HAP-1 (cell line): Measurements from ENCODE around the gene FNIP2.

Experiments
- DNase-seq, 2 experiments: peaks; one replicate each; pipeline ENCODE4 v3.0.0-alpha.2; 2016 to 2020; ENCODE audit warnings: low spot score in 2 of 2
- H3K27me3 ChIP-seq: fragments of 250-450 bp; sonication (Bioruptor Pico); 2 replicates; pipeline ENCODE4 v1.5.1; 2020; ENCODE audit warnings: low read depth, mild to moderate bottlenecking, moderate library complexity
- H3K36me3 ChIP-seq: fragments of 250-450 bp; sonication (Bioruptor Pico); replicated peaks from 2 replicates; pipeline ENCODE4 v1.5.1; 2020; ENCODE audit warnings: mild to moderate bottlenecking
- H3K4me1 ChIP-seq: fragments of 250-450 bp; sonication (Bioruptor Pico); 2 replicates; pipeline ENCODE4 v1.5.1; 2020; ENCODE audit warnings: mild to moderate bottlenecking
- H3K4me3 ChIP-seq: fragments of 250-450 bp; sonication (Bioruptor Pico); 2 replicates; pipeline ENCODE4 v1.5.1; 2020; ENCODE audit warnings: mild to moderate bottlenecking, moderate library complexity
- H3K9me3 ChIP-seq: fragments of 250-450 bp; sonication (Bioruptor Pico); 2 replicates; pipeline ENCODE4 v1.5.1; 2020; ENCODE audit warnings: mild to moderate bottlenecking, moderate library complexity
- in situ Hi-C: fragments of 300-500 bp; cut with MboI; formaldehyde crosslinking; loops from 3 replicates; pipeline ENCODE4 v1.14.3; 2020; ENCODE audit warnings: low sequenced_read_pairs, inconsistent platforms, mixed read lengths

FNIP2 gene

GRCh38 chr4:158856852-158857251, 88.0 kb downstream of the FNIP2 start:
- H3K9me3 ChIP-seq, result no peaks in the 10 kb centered on the region
- peak in 1 of 2 experiments; percentile 78 for DNase-seq
- H3K4me3 ChIP-seq, result no peak overlapping the region
- in situ Hi-C loops, result loop anchor here (10.0 kb wide), 1 partner anchor 338 kb away; no protein-coding TSS in a partner anchor
- no peaks in the 10 kb centered on the region for H3K36me3 ChIP-seq
- H3K27me3 ChIP-seq, result no peaks in the 10 kb centered on the region
- no peaks in the 10 kb centered on the region for H3K4me1 ChIP-seq

GRCh38 chr4:158857951-158858350, 89.1 kb downstream of the FNIP2 start:
- no peak overlapping the region for H3K4me3 ChIP-seq
- no peaks in the 10 kb centered on the region for H3K36me3 ChIP-seq
- no peaks in the 10 kb centered on the region for H3K9me3 ChIP-seq
- no peaks in the 10 kb centered on the region for H3K27me3 ChIP-seq
- no peaks in the 10 kb centered on the region for H3K4me1 ChIP-seq
- in situ Hi-C loops, result loop anchor here (10.0 kb wide), 1 partner anchor 337 kb away; no protein-coding TSS in a partner anchor
- DNase-seq, result no peak

GRCh38 chr4:158858410-158859199, 89.8 kb downstream of the FNIP2 start:
- no peak for DNase-seq
- in situ Hi-C loops, result loop anchor here (10.0 kb wide), 1 partner anchor 336 kb away; no protein-coding TSS in a partner anchor
- Histone ChIP-seq H3K4me1 (no peaks in the 10 kb centered on the region), H3K9me3 (no peaks in the 10 kb centered on the region), H3K27me3 (no peaks in the 10 kb centered on the region), H3K36me3 (no peaks in the 10 kb centered on the region), H3K4me3 (no peak overlapping the region)

GRCh38 chr4:158859661-158860060, 90.8 kb downstream of the FNIP2 start:
- Histone ChIP-seq H3K9me3 (no peaks in the 10 kb centered on the region), H3K4me1 (no peaks in the 10 kb centered on the region), H3K27me3 (no peaks in the 10 kb centered on the region), H3K36me3 (no peaks in the 10 kb centered on the region), H3K4me3 (no peak overlapping the region)
- in situ Hi-C loops, result loop anchor here (10.0 kb wide), 3 partner anchors 305 to 585 kb away; no protein-coding TSS in a partner anchor
- DNase-seq, result no peak

- H3K36me3 ChIP-seq, result no peaks in the 10 kb centered on the region
- peaks cover 3% of the 10 kb centered on the region; the same call in 1 of the 2 replicates for H3K4me1 ChIP-seq
- no peak for DNase-seq
- H3K4me3 ChIP-seq, result no peak overlapping the region
- H3K9me3 ChIP-seq, result no peaks in the 10 kb centered on the region
- H3K27me3 ChIP-seq, result no peaks in the 10 kb centered on the region
- in situ Hi-C loops, result loop anchor here (10.0 kb wide), 2 partner anchors 304 to 584 kb away; no protein-coding TSS in a partner anchor
Measured at GRCh38 chr4:158860856-158861255, 92.0 kb downstream of the FNIP2 start.

- no peak for DNase-seq
- in situ Hi-C loops, result loop anchor here (10.0 kb wide), 2 partner anchors 304 to 584 kb away; no protein-coding TSS in a partner anchor
Measured at GRCh38 chr4:158861281-158861680, 92.5 kb downstream of the FNIP2 start.

GRCh38 chr4:158861766-158862165, 92.9 kb downstream of the FNIP2 start:
- peaks cover 3% of the 10 kb centered on the region; the same call in 1 of the 2 replicates for H3K4me1 ChIP-seq
- no peaks in the 10 kb centered on the region for H3K27me3 ChIP-seq
- H3K36me3 ChIP-seq, result no peaks in the 10 kb centered on the region
- no peak for DNase-seq
- H3K4me3 ChIP-seq, result no peak overlapping the region
- in situ Hi-C loops, result loop anchor here (10.0 kb wide), 2 partner anchors 303 to 583 kb away; no protein-coding TSS in a partner anchor
- H3K9me3 ChIP-seq, result no peaks in the 10 kb centered on the region

More at GRCh38 chr4:158861281-158861680, 92.5 kb downstream of the FNIP2 start:
- H3K4me3 ChIP-seq, result no peak overlapping the region
- peaks cover 3% of the 10 kb centered on the region; the same call in 1 of the 2 replicates for H3K4me1 ChIP-seq
- no peaks in the 10 kb centered on the region for H3K27me3 ChIP-seq
- H3K36me3 ChIP-seq, result no peaks in the 10 kb centered on the region
- H3K9me3 ChIP-seq, result no peaks in the 10 kb centered on the region

- Histone ChIP-seq H3K4me1 (peaks cover 3% of the 10 kb centered on the region; the same call in 1 of the 2 replicates), H3K4me3 (no peak overlapping the region), H3K9me3 (no peaks in the 10 kb centered on the region), H3K27me3 (no peaks in the 10 kb centered on the region), H3K36me3 (no peaks in the 10 kb centered on the region)
- DNase-seq, result no peak
- in situ Hi-C loops, result loop anchor here (10.0 kb wide), 2 partner anchors 302 to 582 kb away; no protein-coding TSS in a partner anchor
Measured at GRCh38 chr4:158863296-158863695, 94.5 kb downstream of the FNIP2 start.

GRCh38 chr4:158865520-158866177, 96.8 kb downstream of the FNIP2 start:
- Histone ChIP-seq H3K4me3 (no peak overlapping the region), H3K27me3 (no peaks in the 10 kb centered on the region), H3K4me1 (peaks cover 3% of the 10 kb centered on the region; the same call in 1 of the 2 replicates), H3K9me3 (no peaks in the 10 kb centered on the region), H3K36me3 (no peaks in the 10 kb centered on the region)
- in situ Hi-C loops, result loop anchor here (10.0 kb wide), 2 partner anchors 299 to 579 kb away; no protein-coding TSS in a partner anchor
- no peak for DNase-seq

GRCh38 chr4:158869001-158869400, 100.2 kb downstream of the FNIP2 start:
- Histone ChIP-seq H3K9me3 (no peaks in the 10 kb centered on the region), H3K4me3 (no peak overlapping the region), H3K36me3 (no peaks in the 10 kb centered on the region), H3K27me3 (no peaks in the 10 kb centered on the region), H3K4me1 (peaks cover 3% of the 10 kb centered on the region; the same call in 1 of the 2 replicates)
- in situ Hi-C loops, result loop anchor here (10.0 kb wide), 2 partner anchors 296 to 576 kb away; no protein-coding TSS in a partner anchor
- no peak for DNase-seq

- Histone ChIP-seq H3K9me3 (no peaks in the 10 kb centered on the region), H3K4me1 (peaks cover 3% of the 10 kb centered on the region; the same call in 1 of the 2 replicates), H3K27me3 (no peaks in the 10 kb centered on the region), H3K36me3 (no peaks in the 10 kb centered on the region), H3K4me3 (no peak overlapping the region)
- in situ Hi-C loops, result loop anchor here (10.0 kb wide), 2 partner anchors 295 to 575 kb away; no protein-coding TSS in a partner anchor
- no peak for DNase-seq
Measured at GRCh38 chr4:158869761-158870160, 100.9 kb downstream of the FNIP2 start.

GRCh38 chr4:158870282-158870625, 101.4 kb downstream of the FNIP2 start:
- peaks cover 3% of the 10 kb centered on the region; the same call in 1 of the 2 replicates for H3K4me1 ChIP-seq
- in situ Hi-C loops, result no loop called here
- no peaks in the 10 kb centered on the region for H3K27me3 ChIP-seq
- DNase-seq, result no peak
- H3K36me3 ChIP-seq, result no peaks in the 10 kb centered on the region
- H3K9me3 ChIP-seq, result no peaks in the 10 kb centered on the region
- H3K4me3 ChIP-seq, result no peak overlapping the region

GRCh38 chr4:158870626-158871334, 102.0 kb downstream of the FNIP2 start:
- Histone ChIP-seq H3K4me1 (peaks cover under 1% of the 10 kb centered on the region; the same call in 1 of the 2 replicates), H3K36me3 (no peaks in the 10 kb centered on the region), H3K27me3 (no peaks in the 10 kb centered on the region), H3K9me3 (no peaks in the 10 kb centered on the region), H3K4me3 (no peak overlapping the region)
- no peak for DNase-seq
- in situ Hi-C loops, result no loop called here
